Stomach smooth muscle (tissue), 2 donors: ENCODE measurements around the gene EFNA2.

Experiments
- H3K27ac ChIP-seq: one replicate; pipeline ENCODE4 v1.7.0; 2013; ENCODE audit warnings: mild to moderate bottlenecking, low read length, inconsistent platforms
- H3K27me3 ChIP-seq, 2 donors: one replicate each; pipeline ENCODE4 v1.7.0; 2013; ENCODE audit warnings: low read length in 2 of 2; ENCODE audit not compliant: insufficient read depth in 2 of 2, control insufficient read depth in 1 of 2
- H3K36me3 ChIP-seq, 2 donors: one replicate each; pipeline ENCODE4 v1.7.0; 2013; ENCODE audit warnings: low read length in 2 of 2; ENCODE audit not compliant: control insufficient read depth in 2 of 2, insufficient read depth in 2 of 2
- H3K4me1 ChIP-seq: one replicate; pipeline ENCODE4 v1.7.0; 2013; ENCODE audit warnings: low read length; ENCODE audit not compliant: control insufficient read depth, insufficient read depth
- H3K4me3 ChIP-seq, 2 donors: one replicate each; pipeline ENCODE4 v1.7.0; 2013; ENCODE audit warnings: low read length in 2 of 2
- H3K9ac ChIP-seq, 2 donors: one replicate each; pipeline ENCODE4 v1.7.0; 2013; ENCODE audit warnings: low read length in 2 of 2, mild to moderate bottlenecking in 1 of 2
- H3K9me3 ChIP-seq, 2 donors: one replicate each; pipeline ENCODE4 v1.7.0; 2013; ENCODE audit warnings: low read length in 2 of 2; ENCODE audit not compliant: control insufficient read depth in 2 of 2
- donor health status: healthy.
- donor health status: Pancreatic carcinoma.

EFNA2 gene

GRCh38 chr19:1282588-1283206 is 3.0 kb upstream of the EFNA2 start:
- Histone ChIP-seq H3K27me3 (peaks cover 28 to 42% of the 10 kb centered on the region in 2 donors), H3K9me3 (no peaks in the 10 kb centered on the region), H3K36me3 (peaks cover 3 to 7% of the 10 kb centered on the region in 2 donors), H3K9ac (no peak overlapping the region), H3K27ac (no peak overlapping the region), H3K4me3 (no peak overlapping the region), H3K4me1 (peaks cover 5% of the 10 kb centered on the region)

- Histone ChIP-seq H3K4me3 (no peak overlapping the region), H3K9me3 (no peaks in the 10 kb centered on the region), H3K4me1 (peaks cover 5% of the 10 kb centered on the region), H3K9ac (no peak overlapping the region), H3K27ac (no peak overlapping the region), H3K36me3 (peaks cover 3 to 7% of the 10 kb centered on the region in 2 donors), H3K27me3 (peaks cover 32 to 46% of the 10 kb centered on the region in 2 donors)
Measured at GRCh38 chr19:1283207-1283916, 2.3 kb upstream of the EFNA2 start.

- H3K4me3 ChIP-seq: no peak overlapping the region
- no peaks in the 10 kb centered on the region for H3K9me3 ChIP-seq
- peaks cover 3 to 6% of the 10 kb centered on the region in 2 donors for H3K36me3 ChIP-seq
- H3K4me1 ChIP-seq: peaks cover 5% of the 10 kb centered on the region
- H3K27ac ChIP-seq: no peak overlapping the region
- H3K9ac ChIP-seq: no peak overlapping the region
- peaks cover 32 to 46% of the 10 kb centered on the region in 2 donors for H3K27me3 ChIP-seq
Measured at GRCh38 chr19:1283917-1284292, 1.8 kb upstream of the EFNA2 start.

GRCh38 chr19:1284293-1284978 is 1.2 kb upstream of the EFNA2 start:
- H3K36me3 ChIP-seq: peaks cover 0 to under 1% of the 10 kb centered on the region in 2 donors
- H3K9ac ChIP-seq: no peak overlapping the region
- H3K4me1 ChIP-seq: peaks cover 4% of the 10 kb centered on the region
- H3K27me3 ChIP-seq: peaks cover 32 to 48% of the 10 kb centered on the region in 2 donors
- no peak overlapping the region for H3K27ac ChIP-seq
- no peak overlapping the region for H3K4me3 ChIP-seq
- no peaks in the 10 kb centered on the region for H3K9me3 ChIP-seq

GRCh38 chr19:1284979-1285736 is 515 bp upstream of the EFNA2 start:
- H3K4me3 ChIP-seq: no peak overlapping the region
- H3K4me1 ChIP-seq: peaks cover 2% of the 10 kb centered on the region
- peaks cover 32 to 49% of the 10 kb centered on the region in 2 donors for H3K27me3 ChIP-seq
- no peak overlapping the region for H3K27ac ChIP-seq
- H3K9me3 ChIP-seq: no peaks in the 10 kb centered on the region
- no peak overlapping the region for H3K9ac ChIP-seq
- no peaks in the 10 kb centered on the region for H3K36me3 ChIP-seq

- Histone ChIP-seq H3K9me3 (no peaks in the 10 kb centered on the region), H3K4me1 (peaks cover 2% of the 10 kb centered on the region), H3K4me3 (no peak overlapping the region), H3K9ac (no peak overlapping the region), H3K27me3 (peaks cover 37 to 60% of the 10 kb centered on the region in 2 donors), H3K27ac (no peak overlapping the region), H3K36me3 (no peaks in the 10 kb centered on the region)
Measured at GRCh38 chr19:1286487-1287353, 1.0 kb downstream of the EFNA2 start.

- Histone ChIP-seq H3K9ac (no peak overlapping the region), H3K4me1 (peaks cover 2% of the 10 kb centered on the region), H3K4me3 (no peak overlapping the region), H3K36me3 (no peaks in the 10 kb centered on the region), H3K9me3 (no peaks in the 10 kb centered on the region), H3K27ac (no peak overlapping the region), H3K27me3 (peaks cover 41 to 67% of the 10 kb centered on the region in 2 donors)
Measured at GRCh38 chr19:1287354-1288225, 1.9 kb downstream of the EFNA2 start.

GRCh38 chr19:1288226-1288612 is 2.5 kb downstream of the EFNA2 start:
- H3K27ac ChIP-seq: no peak overlapping the region
- peaks cover 2% of the 10 kb centered on the region for H3K4me1 ChIP-seq
- H3K27me3 ChIP-seq: peaks cover 40 to 61% of the 10 kb centered on the region in 2 donors
- no peak overlapping the region for H3K9ac ChIP-seq
- H3K4me3 ChIP-seq: no peak overlapping the region
- no peaks in the 10 kb centered on the region for H3K9me3 ChIP-seq
- no peaks in the 10 kb centered on the region for H3K36me3 ChIP-seq

GRCh38 chr19:1288833-1289685 is 3.4 kb downstream of the EFNA2 start:
- Histone ChIP-seq H3K27me3 (peaks cover 39 to 60% of the 10 kb centered on the region in 2 donors), H3K9me3 (no peaks in the 10 kb centered on the region), H3K9ac (no peak overlapping the region), H3K4me3 (no peak overlapping the region), H3K36me3 (no peaks in the 10 kb centered on the region), H3K27ac (no peak overlapping the region), H3K4me1 (peaks cover 2% of the 10 kb centered on the region)
